ENCODE results near the gene SRGAP2C. TPM values are rescaled to one million over a fixed set of nuclear protein-coding genes. Genes with fewer than 3 reads are reported as not detected.
"Not testable (repeated sequence)": the region's sequence is repeated elsewhere in the genome, so short reads cannot be mapped to it uniquely, and the experiment has no call there.

SRGAP2C gene
- total RNA-seq, result 10 to 100 TPM; 16.4 to 18.5 TPM

GRCh38 chr1:121184290-121185127 is at the start of gene SRGAP2C, which contains the start of gene FAM72B:
Gene SRGAP2C (plus strand): TSS chr1:121184975. CDS start chr1:121187447, 2,472 bp downstream.
Gene FAM72B (minus strand): TSS chr1:121184340. CDS start chr1:121183489, 851 bp downstream.
- H3K4me3 Mint-ChIP-seq, result peak within 1 kb of the TSS; percentile 88
- H3K4me1 Mint-ChIP-seq (ENCODE audit: low read depth); CTCF ChIA-PET; H3K9me3 Mint-ChIP-seq; intact Hi-C loops (cut with micrococcal nuclease); H3K27me3 Mint-ChIP-seq (ENCODE audit: low read depth); H3K36me3 Mint-ChIP-seq (ENCODE audit: low read depth): not testable (repeated sequence)
- peak within 1 kb of the TSS; percentile 86 for H3K27ac Mint-ChIP-seq
- DNase-seq, result peak; percentile 95

- intact Hi-C loops (cut with micrococcal nuclease); H3K27me3 Mint-ChIP-seq (ENCODE audit: low read depth); H3K27ac Mint-ChIP-seq; CTCF ChIA-PET; H3K36me3 Mint-ChIP-seq (ENCODE audit: low read depth); H3K4me3 Mint-ChIP-seq; H3K4me1 Mint-ChIP-seq (ENCODE audit: low read depth); DNase-seq; H3K9me3 Mint-ChIP-seq: not testable (repeated sequence)
Measured at GRCh38 chr1:121140393-121140792, 44.4 kb upstream of the SRGAP2C start.

DNA sequence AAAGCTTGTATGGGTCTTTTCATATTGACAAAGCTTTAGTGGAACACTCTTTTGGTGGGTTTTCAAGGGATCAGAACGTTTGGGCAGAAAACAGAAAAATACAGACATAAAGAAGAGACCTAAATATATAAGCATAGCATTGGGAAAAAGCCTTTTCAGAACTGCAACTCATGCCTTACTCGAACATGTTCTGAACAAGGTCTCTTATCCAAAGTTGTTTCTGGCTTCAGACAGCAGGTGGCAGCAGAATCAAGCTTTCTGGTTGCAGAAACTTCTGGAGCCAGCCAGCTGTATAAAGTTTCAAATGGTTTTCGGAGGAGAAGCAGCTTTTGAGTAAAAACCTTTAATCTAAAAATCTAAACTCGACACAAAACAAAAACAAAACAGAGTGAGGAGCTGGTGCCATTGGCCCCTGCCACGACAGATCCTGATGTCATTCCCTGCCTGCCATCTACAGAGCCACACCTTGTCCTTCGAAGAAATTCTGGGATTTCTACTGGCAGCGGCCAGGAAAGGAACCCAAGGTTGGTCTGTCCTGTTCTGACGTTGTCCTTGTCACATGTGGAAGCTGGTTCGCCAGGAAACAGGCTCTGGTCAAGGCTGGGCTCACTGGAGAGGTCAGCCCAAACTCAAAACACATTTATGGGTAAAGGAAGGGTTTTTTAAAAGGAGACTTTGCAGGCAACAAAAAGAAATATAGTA is 36.1 kb upstream of the SRGAP2C start:
- H3K9me3 Mint-ChIP-seq; H3K4me1 Mint-ChIP-seq (ENCODE audit: low read depth); DNase-seq; H3K36me3 Mint-ChIP-seq (ENCODE audit: low read depth); H3K27me3 Mint-ChIP-seq (ENCODE audit: low read depth); CTCF ChIA-PET; intact Hi-C loops (cut with micrococcal nuclease); H3K4me3 Mint-ChIP-seq; H3K27ac Mint-ChIP-seq: not testable (repeated sequence)

- intact Hi-C loops (cut with micrococcal nuclease); H3K4me1 Mint-ChIP-seq (ENCODE audit: low read depth); H3K27me3 Mint-ChIP-seq (ENCODE audit: low read depth); H3K4me3 Mint-ChIP-seq; H3K36me3 Mint-ChIP-seq (ENCODE audit: low read depth); H3K9me3 Mint-ChIP-seq; CTCF ChIA-PET; H3K27ac Mint-ChIP-seq; DNase-seq: not testable (repeated sequence)
Measured at GRCh38 chr1:121151294-121151693, 33.5 kb upstream of the SRGAP2C start.

- DNase-seq; H3K27me3 Mint-ChIP-seq (ENCODE audit: low read depth); CTCF ChIA-PET; intact Hi-C loops (cut with micrococcal nuclease); H3K4me3 Mint-ChIP-seq; H3K27ac Mint-ChIP-seq; H3K36me3 Mint-ChIP-seq (ENCODE audit: low read depth); H3K4me1 Mint-ChIP-seq (ENCODE audit: low read depth); H3K9me3 Mint-ChIP-seq: not testable (repeated sequence)
Measured at GRCh38 chr1:121152788-121153187, 32.0 kb upstream of the SRGAP2C start.

- H3K9me3 Mint-ChIP-seq; H3K27me3 Mint-ChIP-seq (ENCODE audit: low read depth); H3K4me1 Mint-ChIP-seq (ENCODE audit: low read depth); CTCF ChIA-PET; H3K4me3 Mint-ChIP-seq; H3K27ac Mint-ChIP-seq; DNase-seq; H3K36me3 Mint-ChIP-seq (ENCODE audit: low read depth); intact Hi-C loops (cut with micrococcal nuclease): not testable (repeated sequence)
Measured at GRCh38 chr1:121154811-121155210, 30.0 kb upstream of the SRGAP2C start.

DNA sequence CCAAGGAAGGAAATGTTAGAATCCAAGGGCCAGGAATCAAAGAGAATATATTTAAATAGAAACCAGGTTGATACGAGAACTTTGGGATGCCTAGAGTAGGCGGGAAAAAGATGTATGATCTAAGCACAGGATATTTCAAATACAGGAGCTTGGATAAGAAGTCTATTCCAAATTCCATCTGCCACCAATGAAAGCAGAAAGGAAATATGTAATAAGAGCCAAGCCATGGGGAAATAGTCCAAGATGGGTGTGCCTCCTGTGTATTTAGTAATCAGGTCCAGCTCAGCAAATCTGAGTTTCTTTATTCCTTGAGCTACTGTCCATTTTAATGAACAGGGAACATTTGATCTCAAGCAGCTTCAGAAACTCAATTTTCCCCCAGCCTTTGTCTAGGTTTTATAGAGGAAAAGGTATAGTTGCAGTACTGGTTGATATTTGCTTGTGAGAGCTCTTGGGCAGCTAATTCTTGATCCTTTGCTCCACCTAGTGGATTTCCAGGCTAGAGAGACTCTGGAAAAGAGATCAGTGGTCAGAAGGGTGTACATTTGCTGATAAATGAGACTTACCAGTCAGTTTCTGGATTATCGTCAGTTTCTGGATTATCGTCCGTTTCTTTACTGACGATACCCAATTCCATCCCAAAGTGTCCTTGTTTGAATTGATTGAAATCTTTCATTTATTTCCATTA is 29.0 kb upstream of the SRGAP2C start:
- DNase-seq; CTCF ChIA-PET; intact Hi-C loops (cut with micrococcal nuclease); H3K27ac Mint-ChIP-seq; H3K36me3 Mint-ChIP-seq (ENCODE audit: low read depth); H3K9me3 Mint-ChIP-seq; H3K4me3 Mint-ChIP-seq; H3K27me3 Mint-ChIP-seq (ENCODE audit: low read depth); H3K4me1 Mint-ChIP-seq (ENCODE audit: low read depth): not testable (repeated sequence)

- CTCF ChIA-PET; intact Hi-C loops (cut with micrococcal nuclease); H3K27me3 Mint-ChIP-seq (ENCODE audit: low read depth); DNase-seq; H3K4me3 Mint-ChIP-seq; H3K27ac Mint-ChIP-seq; H3K36me3 Mint-ChIP-seq (ENCODE audit: low read depth); H3K9me3 Mint-ChIP-seq; H3K4me1 Mint-ChIP-seq (ENCODE audit: low read depth): not testable (repeated sequence)
Measured at GRCh38 chr1:121156958-121157603, 27.7 kb upstream of the SRGAP2C start.

- H3K27me3 Mint-ChIP-seq (ENCODE audit: low read depth); H3K4me1 Mint-ChIP-seq (ENCODE audit: low read depth); H3K36me3 Mint-ChIP-seq (ENCODE audit: low read depth); H3K27ac Mint-ChIP-seq; H3K4me3 Mint-ChIP-seq; intact Hi-C loops (cut with micrococcal nuclease); H3K9me3 Mint-ChIP-seq; CTCF ChIA-PET; DNase-seq: not testable (repeated sequence)
Measured at GRCh38 chr1:121157609-121158008, 27.2 kb upstream of the SRGAP2C start.

- H3K4me3 Mint-ChIP-seq; H3K9me3 Mint-ChIP-seq; H3K36me3 Mint-ChIP-seq (ENCODE audit: low read depth); intact Hi-C loops (cut with micrococcal nuclease); H3K27me3 Mint-ChIP-seq (ENCODE audit: low read depth); H3K4me1 Mint-ChIP-seq (ENCODE audit: low read depth); H3K27ac Mint-ChIP-seq; DNase-seq; CTCF ChIA-PET: not testable (repeated sequence)
Measured at GRCh38 chr1:121160118-121160517, 24.7 kb upstream of the SRGAP2C start.

DNA sequence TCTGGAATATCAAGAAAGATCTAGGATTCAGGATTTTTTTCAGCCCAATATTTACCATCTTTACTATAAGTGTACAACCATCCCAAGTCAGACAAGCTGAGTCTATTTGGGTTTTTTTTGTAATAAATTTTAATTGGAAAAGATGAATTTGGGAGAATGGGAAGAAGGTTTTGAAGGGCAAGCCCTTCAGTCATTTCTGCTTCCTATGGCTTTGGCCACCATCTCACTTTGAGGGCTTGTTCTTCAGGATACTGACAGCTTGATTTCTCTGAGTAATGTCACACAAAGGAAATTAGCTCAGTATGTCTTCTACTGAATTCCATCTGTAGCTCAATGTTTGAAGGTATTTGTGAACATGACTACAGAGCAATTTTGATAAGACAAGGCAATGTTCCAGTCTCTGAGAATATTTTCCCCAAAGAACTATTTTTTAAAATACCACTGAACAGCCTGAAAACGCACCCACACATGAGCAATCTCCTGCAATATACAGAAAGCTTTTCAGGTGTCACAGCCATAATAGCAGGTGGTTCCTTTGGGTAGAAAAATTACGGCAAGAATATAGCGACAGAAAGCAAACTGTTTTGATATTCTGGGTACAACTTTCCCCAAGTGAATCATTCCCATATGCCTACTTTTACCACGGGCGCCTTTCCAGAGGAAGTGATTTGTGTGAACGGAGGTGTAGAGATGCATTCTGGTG is 23.4 kb upstream of the SRGAP2C start:
- intact Hi-C loops (cut with micrococcal nuclease); H3K9me3 Mint-ChIP-seq; H3K27me3 Mint-ChIP-seq (ENCODE audit: low read depth); H3K36me3 Mint-ChIP-seq (ENCODE audit: low read depth); H3K4me3 Mint-ChIP-seq; CTCF ChIA-PET; H3K4me1 Mint-ChIP-seq (ENCODE audit: low read depth); H3K27ac Mint-ChIP-seq; DNase-seq: not testable (repeated sequence)
